Smooth muscle cell of bladder (primary cell): ENCODE measurements around the gene ALDH18A1. TPM values are rescaled to one million over a fixed set of nuclear protein-coding genes. Genes with fewer than 3 reads are reported as not detected.

ENCODE experiments used
- total RNA-seq: library from RNA; depleted of rRNA; stranded (reverse); fragments of >200 nt; gene quantifications from 2 replicates; pipeline ENCODE4 v1.2.3, GENCODE V29; 2014

ALDH18A1 gene
- 143 and 211 TPM in 2 replicates for total RNA-seq

DNA sequence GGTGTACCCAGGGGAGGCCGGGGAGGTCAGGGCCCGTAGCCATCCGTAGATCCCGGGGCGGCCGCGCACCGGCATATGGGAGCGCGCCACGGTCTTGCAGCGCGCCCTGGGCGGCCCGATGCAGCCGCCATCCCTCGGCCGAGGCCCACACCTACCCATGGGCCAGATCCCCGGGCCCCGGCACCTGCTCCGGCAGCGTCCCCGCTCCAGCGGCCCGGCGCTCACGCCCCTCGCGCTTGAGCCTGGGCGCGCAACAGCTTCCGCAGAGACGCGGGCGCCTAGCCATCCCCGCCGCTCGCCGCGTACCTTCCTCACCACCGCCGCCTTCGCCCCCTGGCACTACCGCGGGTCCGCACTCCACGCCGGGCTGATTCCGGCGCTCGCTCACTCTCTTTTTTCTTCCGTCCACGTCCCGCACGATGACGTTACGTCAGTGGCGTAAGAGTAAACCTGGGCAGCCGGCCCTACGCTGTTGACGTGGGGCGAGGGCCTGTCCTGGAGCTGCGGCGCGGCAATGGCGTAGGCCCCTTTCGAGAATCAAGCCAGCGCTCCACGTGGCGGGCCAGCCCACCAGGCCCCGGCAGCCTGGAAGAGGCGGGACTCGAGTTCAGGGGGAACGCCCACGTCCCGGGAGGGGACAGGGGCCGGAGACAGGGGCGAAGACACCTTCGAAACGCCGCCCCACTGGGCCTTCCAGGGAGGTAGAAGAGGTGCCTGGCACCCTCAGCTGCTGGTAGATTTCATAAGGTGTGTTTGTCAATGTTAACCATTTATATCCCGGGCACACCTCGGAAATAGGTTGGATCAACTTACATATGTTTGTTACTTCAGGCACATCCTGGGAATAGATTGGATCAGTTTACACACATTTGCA lies at the start of gene ALDH18A1:
Gene ALDH18A1 (minus strand): TSS at position 421 of the 874 bp plus-strand sequence. CDS start 3,334 bp downstream, outside the sequence.

DNA sequence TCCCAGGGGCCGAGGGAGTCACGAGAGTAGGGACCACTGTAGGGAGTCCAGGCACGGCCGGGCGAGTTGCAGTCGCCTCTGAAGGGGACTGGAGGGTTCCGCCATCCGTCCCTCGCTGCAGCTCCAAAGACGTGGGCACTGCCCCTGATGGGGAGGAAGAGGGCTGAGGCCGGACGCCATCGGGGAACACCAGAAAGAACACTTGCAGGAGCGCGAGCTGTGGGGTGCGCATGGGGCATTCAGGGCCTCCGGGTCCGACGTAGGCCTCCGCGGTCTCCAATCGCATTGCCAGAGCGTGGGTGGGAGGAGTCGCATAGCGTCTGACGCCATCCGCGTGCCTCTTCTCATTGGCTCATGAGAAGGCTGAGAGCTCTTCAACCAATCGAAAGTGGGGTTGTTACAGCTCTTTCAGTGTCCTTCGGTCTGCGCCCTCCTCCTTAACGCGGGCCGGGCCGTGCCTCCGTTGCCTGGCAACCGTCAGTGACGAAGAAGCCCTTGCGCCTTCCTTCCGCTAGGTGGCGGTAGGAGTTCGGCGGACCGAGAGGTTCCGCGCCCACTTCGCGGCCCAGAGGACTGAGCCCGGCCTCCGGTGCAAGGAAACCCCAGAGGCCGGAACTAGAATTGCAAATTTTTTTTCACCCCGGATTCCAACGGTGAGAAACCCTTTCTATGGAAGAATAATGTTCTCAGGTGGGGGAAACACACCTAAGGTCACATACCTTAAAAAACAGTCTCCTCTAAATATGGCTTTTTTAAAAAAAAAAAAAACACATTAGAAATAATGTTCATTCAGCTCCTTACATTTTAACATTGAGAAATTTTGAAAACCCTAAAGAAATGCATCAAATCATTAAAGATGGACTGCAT lies 37.4 kb upstream of the ALDH18A1 start, which contains the start of gene TCTN3:
Gene TCTN3 (minus strand): TSS at position 260 of the 867 bp plus-strand sequence. CDS start 28 bp downstream, at position 232.

DNA sequence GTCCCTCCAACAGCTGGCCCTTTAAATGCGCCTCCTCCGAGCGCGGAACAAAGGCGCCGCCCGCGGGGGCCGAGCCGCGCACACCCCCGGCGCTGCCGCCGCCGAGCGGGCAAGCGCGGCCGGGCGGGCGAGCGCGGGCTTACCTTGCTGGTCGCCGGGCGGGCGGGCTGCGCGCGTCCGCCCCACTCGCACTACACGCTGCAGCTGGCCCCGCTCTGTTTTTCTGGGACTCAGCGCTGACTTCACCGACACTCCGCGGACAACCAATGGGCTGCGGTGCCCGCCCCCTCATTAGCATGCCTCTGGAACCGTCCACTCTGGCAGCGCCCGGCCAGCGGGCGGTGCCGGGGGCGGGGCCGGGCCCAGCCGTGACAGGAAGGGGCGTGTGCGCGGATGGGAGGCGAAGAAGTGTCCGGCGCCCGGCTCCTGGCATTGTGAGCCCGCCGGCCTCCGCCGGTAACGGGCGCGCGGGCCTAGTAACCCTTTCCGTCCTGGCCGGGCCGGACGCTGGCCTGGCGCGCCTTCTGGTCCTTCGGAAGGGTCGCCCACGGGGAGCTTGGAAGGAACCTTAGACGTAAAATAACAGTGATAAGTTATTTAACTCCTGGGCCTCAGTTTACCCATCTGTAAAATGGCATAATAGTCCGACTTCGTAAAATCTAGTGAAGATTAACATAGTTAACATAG lies 95.2 kb downstream of the ALDH18A1 start, which contains the start of gene SORBS1:
Gene SORBS1 (minus strand): TSS at position 195 of the 687 bp plus-strand sequence. CDS start 120,236 bp downstream, outside the sequence.

Other genes starting within 250 kb of the ALDH18A1 start
- gene SORBS1, start 95.3 kb downstream of the ALDH18A1 start, total RNA-seq = 0.57 and 1.5 TPM in 2 replicates
- gene TCTN3, start 37.2 kb upstream of the ALDH18A1 start, total RNA-seq = 31.6 and 41.9 TPM in 2 replicates
- gene ENTPD1, start 99.5 kb upstream of the ALDH18A1 start, total RNA-seq = 0.74 and 4.0 TPM in 2 replicates